ENCODE measurements around the gene DNAJB6. TPM values are rescaled to one million over a fixed set of nuclear protein-coding genes. Genes with fewer than 3 reads are reported as not detected.
A peak's percentile ranks its signal among the peaks of the same experiment; 100 is the strongest.

Gene DNAJB6
- total RNA-seq, 1 experiment from 2014 or later = 137 TPM

DNA sequence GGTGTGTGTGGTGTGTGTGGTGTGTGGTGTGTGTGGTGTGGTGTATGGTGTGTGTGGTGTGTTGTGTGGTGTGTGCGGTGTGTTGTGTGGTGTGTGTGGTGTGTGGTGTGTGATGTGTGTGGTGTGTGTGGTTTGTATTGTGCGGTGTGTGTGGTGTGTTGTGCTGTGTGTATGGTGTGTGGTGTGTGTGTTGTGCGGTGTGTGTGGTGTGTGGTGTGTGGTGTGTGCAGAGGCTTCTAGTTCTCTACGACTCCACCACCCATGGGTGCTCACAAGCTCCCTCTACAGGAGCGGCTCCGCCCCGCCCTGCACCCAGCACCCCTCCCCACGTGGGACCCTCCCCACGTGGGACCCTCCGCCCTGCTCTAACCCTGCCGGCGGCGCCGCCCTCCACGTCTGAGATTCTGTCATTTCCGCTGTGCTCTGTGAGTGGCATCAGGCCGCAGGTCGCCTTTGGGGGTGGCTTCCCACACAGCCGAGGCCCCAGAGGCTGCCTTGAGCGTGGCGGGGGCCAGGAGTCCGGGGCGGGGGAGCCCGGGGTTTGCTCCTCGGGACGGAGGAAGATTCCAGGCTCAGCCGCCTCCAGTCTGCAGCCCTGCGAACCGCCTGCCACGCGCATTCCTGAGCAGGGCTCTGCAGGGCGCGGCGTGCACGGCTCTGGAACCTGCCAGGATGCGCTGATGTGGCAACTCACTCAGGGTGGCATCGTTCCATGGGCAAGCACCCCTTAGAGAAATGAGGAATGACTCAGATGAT is 37.0 kb upstream of the DNAJB6 start:
- Mint-ChIP-seq H3K27me3 (ENCODE audit: unreplicated experiment) (no peaks in the 10 kb centered on the region), H3K9me3 (ENCODE audit: low read depth, unreplicated experiment) (no peaks in the 10 kb centered on the region), H3K4me1 (ENCODE audit: low read depth, unreplicated experiment) (peaks cover 33% of the 10 kb centered on the region), H3K27ac (ENCODE audit: unreplicated experiment) (peak overlapping the region; percentile 5), H3K36me3 (ENCODE audit: insufficient read depth, unreplicated experiment) (peaks cover 14% of the 10 kb centered on the region), H3K4me3 (ENCODE audit: low read depth, unreplicated experiment) (peak overlapping the region; percentile 25)
- BruUV-seq (replicated peaks) = no TSS peak
- intact Hi-C loops (cut with micrococcal nuclease; ENCODE audit: unreplicated experiment) = loop anchor here (5.0 kb wide), 1 partner anchor 38 kb away; the partner anchor contains the start of gene DNAJB6
- TF ChIP-seq, protein P1, sequence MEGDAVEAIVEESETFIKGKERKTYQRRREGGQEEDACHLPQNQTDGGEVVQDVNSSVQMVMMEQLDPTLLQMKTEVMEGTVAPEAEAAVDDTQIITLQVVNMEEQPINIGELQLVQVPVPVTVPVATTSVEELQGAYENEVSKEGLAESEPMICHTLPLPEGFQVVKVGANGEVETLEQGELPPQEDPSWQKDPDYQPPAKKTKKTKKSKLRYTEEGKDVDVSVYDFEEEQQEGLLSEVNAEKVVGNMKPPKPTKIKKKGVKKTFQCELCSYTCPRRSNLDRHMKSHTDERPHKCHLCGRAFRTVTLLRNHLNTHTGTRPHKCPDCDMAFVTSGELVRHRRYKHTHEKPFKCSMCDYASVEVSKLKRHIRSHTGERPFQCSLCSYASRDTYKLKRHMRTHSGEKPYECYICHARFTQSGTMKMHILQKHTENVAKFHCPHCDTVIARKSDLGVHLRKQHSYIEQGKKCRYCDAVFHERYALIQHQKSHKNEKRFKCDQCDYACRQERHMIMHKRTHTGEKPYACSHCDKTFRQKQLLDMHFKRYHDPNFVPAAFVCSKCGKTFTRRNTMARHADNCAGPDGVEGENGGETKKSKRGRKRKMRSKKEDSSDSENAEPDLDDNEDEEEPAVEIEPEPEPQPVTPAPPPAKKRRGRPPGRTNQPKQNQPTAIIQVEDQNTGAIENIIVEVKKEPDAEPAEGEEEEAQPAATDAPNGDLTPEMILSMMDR (IDR thresholded peaks at IDR 0.05; ENCODE audit: unreplicated experiment) = peak; percentile 25
- DNase-seq = peak; percentile 67
- CTCF ChIA-PET = no interaction called here

DNA sequence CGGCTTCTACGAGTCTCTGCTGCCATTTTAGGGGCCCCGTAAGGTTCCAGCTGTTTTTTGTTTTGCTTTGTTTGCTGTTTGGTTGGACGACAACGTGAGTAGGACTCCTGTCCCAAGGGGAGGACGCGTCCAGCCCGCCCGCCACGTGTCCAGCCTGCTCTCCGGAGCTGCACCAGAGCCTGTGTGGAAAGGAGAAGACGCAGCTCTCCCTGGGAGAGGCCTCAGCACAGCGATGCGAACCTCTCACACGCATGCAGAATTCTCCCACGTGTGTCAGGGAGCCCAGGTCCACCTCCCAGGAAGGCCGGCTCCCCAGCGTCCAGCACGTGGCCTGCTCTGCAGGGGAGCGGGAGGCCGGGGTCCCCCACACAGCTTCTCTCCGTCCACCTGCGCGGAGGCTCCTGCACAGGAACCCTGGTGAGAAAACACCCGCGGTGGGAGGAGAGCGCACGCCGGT is 36.4 kb upstream of the DNAJB6 start:
- CTCF ChIA-PET = no interaction called here
- H3K36me3 Mint-ChIP-seq (ENCODE audit: insufficient read depth, unreplicated experiment) = peaks cover 14% of the 10 kb centered on the region
- TF ChIP-seq, protein P1 (IDR thresholded peaks at IDR 0.05; ENCODE audit: unreplicated experiment) = no peak
- no peaks in the 10 kb centered on the region for H3K27me3 Mint-ChIP-seq (ENCODE audit: unreplicated experiment)
- no peak overlapping the region for H3K4me3 Mint-ChIP-seq (ENCODE audit: low read depth, unreplicated experiment)
- H3K27ac Mint-ChIP-seq (ENCODE audit: unreplicated experiment) = no peak overlapping the region
- intact Hi-C loops (cut with micrococcal nuclease; ENCODE audit: unreplicated experiment) = loop anchor here (5.0 kb wide), 1 partner anchor 37 kb away; the partner anchor contains the start of gene DNAJB6
- H3K9me3 Mint-ChIP-seq (ENCODE audit: low read depth, unreplicated experiment) = no peaks in the 10 kb centered on the region
- BruUV-seq (replicated peaks) = no TSS peak
- peaks cover 33% of the 10 kb centered on the region for H3K4me1 Mint-ChIP-seq (ENCODE audit: low read depth, unreplicated experiment)
- DNase-seq = no peak

DNA sequence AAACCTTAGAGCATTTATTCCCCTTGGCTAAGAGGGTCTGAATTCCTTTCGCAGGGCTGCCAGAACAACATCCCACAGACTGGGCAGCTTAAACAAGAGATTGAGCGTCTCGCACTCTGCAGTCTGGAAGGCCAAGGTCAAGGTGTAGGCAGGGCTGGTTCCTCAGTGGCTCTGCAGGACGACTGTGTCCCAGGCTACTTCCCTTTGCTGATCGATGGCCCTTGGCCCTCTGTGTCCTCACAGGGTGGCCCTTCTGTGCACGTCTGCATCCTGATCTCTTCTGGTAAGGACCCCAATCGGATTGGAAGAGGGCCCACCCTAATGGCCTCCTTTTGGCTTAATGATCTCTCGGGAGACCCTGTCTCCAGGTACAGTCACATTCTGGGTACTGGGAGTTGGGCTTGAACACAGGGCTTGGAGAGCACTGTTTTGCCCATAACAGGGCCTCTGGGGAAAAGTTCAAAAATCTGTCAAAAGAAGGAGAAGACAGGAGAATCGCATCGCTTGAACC is 35.1 kb upstream of the DNAJB6 start:
- no peaks in the 10 kb centered on the region for H3K27me3 Mint-ChIP-seq (ENCODE audit: unreplicated experiment)
- H3K4me1 Mint-ChIP-seq (ENCODE audit: low read depth, unreplicated experiment) = peaks cover 33% of the 10 kb centered on the region
- no peak for DNase-seq
- peaks cover 14% of the 10 kb centered on the region for H3K36me3 Mint-ChIP-seq (ENCODE audit: insufficient read depth, unreplicated experiment)
- H3K9me3 Mint-ChIP-seq (ENCODE audit: low read depth, unreplicated experiment) = no peaks in the 10 kb centered on the region
- BruUV-seq (replicated peaks) = no TSS peak
- H3K4me3 Mint-ChIP-seq (ENCODE audit: low read depth, unreplicated experiment) = no peak overlapping the region
- intact Hi-C loops (cut with micrococcal nuclease; ENCODE audit: unreplicated experiment) = loop anchor here (5.0 kb wide), 1 partner anchor 36 kb away; the partner anchor contains the start of gene DNAJB6
- H3K27ac Mint-ChIP-seq (ENCODE audit: unreplicated experiment) = no peak overlapping the region
- CTCF ChIA-PET = no interaction called here
- TF ChIP-seq, protein P1 (IDR thresholded peaks at IDR 0.05; ENCODE audit: unreplicated experiment) = no peak

DNA sequence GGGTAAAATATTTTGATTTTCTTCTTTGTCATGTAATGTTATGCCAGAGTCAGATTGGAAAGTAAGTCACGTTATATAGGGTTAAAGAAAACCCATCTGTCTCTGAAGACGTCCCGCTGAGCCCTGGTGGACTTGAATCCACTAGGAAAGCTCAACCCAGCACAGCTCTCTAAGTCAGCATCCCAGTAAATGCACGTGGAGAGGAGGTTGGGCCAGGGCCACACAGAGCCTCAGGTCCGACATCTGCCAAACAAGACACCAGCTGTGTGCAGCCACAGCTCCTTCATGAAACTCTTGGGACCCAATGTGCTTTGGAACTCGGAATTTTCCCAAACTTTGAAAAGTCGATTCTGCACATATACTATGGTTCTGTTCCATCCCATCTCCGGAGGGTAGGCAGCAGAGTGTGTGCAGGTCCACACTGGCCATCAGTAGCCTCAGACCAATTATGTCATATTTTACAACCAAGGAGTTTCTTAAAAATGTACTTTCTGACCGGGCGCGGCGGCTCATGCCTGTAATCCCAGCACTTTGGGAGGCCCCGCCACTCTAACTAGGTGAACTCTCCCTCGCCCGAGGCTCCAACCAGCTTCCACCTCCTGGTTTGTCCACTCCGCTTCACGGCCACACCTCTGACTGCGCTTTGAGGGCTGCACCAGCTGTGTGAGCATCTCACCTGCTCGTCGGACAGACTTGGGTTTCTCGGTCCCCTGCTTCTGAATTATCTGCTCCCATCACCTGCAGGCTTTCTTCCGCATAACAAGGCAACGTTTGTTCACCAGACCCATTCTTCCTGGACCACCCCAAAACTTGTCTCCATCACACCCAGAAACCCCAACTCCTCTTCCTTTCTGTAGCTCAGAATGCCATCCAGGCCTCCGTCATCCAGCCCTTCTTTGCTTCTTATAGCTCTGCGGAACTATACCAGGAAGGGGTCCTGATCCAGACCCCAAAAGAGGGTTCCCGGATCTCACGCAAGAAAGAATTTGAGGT is 29.7 kb upstream of the DNAJB6 start:
- CTCF ChIA-PET = no interaction called here
- H3K36me3 Mint-ChIP-seq (ENCODE audit: insufficient read depth, unreplicated experiment) = peaks cover 13% of the 10 kb centered on the region
- intact Hi-C loops (cut with micrococcal nuclease; ENCODE audit: unreplicated experiment) = no loop called here
- no peaks in the 10 kb centered on the region for H3K27me3 Mint-ChIP-seq (ENCODE audit: unreplicated experiment)
- no peak overlapping the region for H3K4me3 Mint-ChIP-seq (ENCODE audit: low read depth, unreplicated experiment)
- peaks cover 46% of the 10 kb centered on the region for H3K4me1 Mint-ChIP-seq (ENCODE audit: low read depth, unreplicated experiment)
- BruUV-seq (replicated peaks) = no TSS peak
- DNase-seq = no peak
- H3K27ac Mint-ChIP-seq (ENCODE audit: unreplicated experiment) = no peak overlapping the region
- TF ChIP-seq, protein P1 (IDR thresholded peaks at IDR 0.05; ENCODE audit: unreplicated experiment) = no peak
- H3K9me3 Mint-ChIP-seq (ENCODE audit: low read depth, unreplicated experiment) = no peaks in the 10 kb centered on the region

Measured in Calu3 (cell line).